NT2/D1 (cell line): ENCODE data around the gene COL18A1.

Source experiments
- SUZ12 ChIP-seq: IDR thresholded peaks from 2 replicates; pipeline ENCODE4 v1.6.1; 2011; ENCODE audit not compliant: insufficient read length, insufficient read depth; ENCODE audit errors: extremely low read depth
- YY1 ChIP-seq: IDR thresholded peaks from 2 replicates; pipeline ENCODE4 v1.6.1; 2011; ENCODE audit not compliant: insufficient read length, insufficient read depth

DNA sequence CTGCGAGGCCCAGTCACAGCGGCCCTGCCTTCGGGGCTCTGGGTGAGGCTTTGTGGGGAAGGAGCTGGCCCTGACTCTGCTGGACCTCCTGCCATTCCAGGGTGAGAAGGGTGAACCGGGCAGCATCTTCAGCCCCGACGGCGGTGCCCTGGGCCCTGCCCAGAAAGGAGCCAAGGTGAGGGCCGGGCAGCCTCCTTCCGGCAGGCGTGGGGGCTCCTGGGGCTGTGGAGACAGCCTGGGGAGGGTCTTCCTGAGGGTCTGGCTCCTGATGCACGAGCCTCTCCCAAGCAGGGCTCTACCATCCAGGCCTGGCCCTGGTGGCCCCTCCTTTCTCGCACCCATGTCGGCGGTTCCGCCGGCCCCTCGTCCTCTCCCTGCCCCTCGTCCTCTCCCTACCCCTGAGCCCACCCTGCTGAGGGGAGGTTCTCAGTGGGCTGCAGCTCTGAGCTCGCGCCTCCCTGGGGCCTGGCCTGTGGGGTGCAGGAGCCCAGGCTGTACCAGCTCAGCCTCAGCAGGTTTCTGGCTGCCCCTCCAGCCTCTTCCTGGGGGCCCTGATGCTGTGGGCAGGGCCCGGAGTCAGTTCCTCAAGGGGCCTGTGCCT is 88.5 kb downstream of the COL18A1 start:
- TF ChIP-seq SUZ12: no peak
- no peak for TF ChIP-seq YY1
